GM18868 (cell line): Measurements from ENCODE around the gene EPHA1.
A peak's percentile ranks its signal among the peaks of the same experiment; 100 is the strongest.

Experiments
- ATAC-seq: cut with Tn5 transposase; IDR thresholded peaks from one replicate; pipeline ENCODE4 v1.9.1; 2021; ENCODE audit warnings: mild to moderate bottlenecking, moderate library complexity; ENCODE audit not compliant: unreplicated experiment

The EPHA1 gene

DNA sequence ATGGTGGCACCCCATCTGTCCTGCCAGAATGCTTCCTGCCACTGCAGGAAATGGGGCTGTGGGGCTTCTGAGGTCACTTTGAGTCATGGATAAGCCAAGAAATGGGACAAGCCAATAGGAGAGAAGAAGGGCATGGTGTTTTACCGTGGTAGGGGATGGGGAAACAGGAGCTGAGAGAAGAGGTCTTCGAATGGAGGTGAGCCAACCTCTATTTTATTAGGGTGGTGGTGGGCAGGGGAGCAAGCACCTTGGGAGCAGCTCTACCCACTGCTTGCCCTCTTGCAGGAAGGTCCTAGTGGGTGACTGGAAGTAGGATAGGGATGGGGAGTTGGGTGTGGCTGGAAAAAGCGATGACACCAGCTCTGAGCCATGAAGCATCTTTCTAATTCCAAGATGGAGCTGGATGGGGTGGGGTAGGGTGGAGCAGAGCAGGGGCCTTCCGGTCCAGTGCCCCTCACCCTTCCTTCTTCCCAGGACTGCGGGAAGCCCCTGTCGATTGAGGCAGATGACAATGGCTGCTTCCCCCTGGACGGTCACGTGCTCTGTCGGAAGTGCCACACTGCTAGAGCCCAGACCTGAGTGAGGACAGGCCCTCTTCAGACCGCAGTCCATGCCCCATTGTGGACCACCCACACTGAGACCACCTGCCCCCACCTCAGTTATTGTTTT lies 18.4 kb downstream of the EPHA1 start:
- no peak for ATAC-seq

DNA sequence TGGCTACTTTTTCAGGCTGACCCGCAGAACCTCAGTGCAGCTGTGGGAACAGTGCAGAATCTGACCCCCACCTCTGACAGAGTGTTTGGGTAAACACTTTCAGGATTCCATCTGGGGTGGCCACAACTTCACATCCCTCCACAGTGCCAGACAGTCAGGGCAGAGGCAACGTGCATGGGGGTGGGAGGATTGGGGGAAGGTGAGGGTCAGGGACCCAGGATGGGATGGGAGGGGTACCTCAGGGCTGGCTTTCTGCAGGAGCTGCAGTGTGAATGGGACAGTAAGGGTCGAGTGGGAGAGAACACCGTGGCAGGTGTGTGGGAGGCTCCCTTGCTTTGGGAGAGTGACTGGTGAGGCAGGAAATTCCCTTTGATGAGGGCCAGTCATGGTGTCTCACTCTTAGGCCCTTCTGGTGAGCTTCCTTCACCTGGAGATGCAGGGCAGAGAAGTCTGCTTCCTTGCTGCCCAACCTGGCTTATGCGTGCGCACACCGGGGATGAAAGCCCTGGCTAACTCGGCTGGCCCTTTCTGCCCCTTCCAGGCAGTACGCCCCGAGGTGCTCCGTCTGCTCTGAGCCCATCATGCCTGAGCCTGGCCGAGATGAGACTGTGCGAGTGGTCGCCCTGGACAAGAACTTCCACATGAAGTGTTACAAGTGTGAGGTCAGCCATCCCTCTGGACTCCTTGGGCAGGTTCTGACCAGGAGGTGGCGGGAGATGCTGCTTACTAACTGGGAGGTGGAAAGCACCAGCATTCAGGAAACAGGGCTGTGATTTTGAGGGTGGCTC lies 19.1 kb downstream of the EPHA1 start:
- ATAC-seq = no peak

DNA sequence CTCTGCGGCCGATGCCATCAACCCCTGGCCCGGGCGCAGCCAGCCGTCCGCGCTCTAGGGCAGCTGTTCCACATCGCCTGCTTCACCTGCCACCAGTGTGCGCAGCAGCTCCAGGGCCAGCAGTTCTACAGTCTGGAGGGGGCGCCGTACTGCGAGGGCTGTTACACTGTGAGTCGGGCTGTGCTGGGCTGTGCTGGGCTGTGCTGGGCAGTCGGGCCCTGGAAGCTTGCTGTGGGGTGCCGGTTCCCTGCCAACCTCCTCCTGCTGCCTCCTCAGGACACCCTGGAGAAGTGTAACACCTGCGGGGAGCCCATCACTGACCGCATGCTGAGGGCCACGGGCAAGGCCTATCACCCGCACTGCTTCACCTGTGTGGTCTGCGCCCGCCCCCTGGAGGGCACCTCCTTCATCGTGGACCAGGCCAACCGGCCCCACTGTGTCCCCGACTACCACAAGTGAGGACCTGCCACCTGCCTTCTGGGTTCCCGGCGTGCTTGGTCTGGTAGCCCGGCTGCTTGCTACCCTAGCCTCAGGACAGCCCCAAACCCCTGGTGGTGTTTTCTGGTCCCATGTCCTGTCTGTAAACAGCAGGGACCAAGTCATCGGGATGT lies 20.1 kb downstream of the EPHA1 start:
- ATAC-seq = no peak

DNA sequence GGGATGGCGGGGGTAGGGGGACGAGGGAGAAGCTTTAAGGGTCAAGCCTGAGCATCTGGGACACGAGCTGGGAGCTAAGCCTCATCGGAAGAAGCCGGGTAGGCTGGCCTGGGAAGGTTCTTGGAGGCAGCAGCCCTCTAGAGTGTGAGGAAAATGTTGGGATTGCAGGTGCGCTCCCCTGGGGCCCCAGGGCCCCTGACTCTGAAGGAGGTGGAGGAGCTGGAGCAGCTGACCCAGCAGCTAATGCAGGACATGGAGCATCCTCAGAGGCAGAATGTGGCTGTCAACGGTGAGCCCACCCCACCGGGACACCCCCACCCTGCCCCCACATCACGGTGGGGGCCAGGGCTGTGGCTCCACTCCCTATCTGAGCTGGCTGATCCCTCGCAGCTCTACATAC lies 20.6 kb downstream of the EPHA1 start:
- no peak for ATAC-seq

DNA sequence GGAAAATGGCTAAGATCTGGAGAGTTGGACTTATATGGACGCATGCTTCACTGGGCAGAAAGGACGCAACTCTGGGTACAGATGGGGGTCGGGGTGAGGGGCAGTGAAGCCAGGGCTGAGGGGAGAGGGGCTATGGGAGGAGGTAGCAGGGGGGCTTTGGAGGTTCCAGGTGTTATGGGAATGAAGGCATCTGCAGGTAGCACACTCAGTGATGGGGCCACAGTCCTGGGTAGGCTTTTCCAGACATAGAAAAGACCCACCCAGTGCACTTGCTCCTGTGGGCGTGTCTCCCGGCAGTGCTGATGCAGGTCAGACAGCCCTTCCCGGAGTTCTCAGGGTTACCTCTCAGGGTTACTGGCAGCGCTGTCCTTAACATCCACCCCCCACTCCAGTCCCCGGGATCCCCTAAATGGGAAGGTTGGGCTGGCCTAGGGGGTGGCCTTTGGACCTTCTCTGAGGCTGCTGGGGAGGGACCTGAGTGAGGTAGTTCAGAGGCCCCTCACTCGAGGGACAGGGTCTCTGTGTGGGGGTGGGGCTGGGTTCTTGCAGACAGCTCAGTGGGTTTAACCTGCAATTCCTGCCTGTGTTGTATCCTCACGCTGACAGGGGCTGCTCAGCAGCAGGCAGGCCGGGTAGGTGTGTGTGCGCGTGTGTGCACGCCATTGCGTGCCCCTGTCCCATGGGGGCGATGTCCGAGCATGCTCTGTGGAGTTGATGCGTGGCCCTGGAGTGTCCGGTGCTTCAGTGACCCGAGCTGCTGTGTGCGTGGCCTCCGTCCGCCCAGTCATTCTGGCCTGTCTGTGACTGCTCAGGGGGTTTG lies 21.3 kb downstream of the EPHA1 start:
- no peak for ATAC-seq

DNA sequence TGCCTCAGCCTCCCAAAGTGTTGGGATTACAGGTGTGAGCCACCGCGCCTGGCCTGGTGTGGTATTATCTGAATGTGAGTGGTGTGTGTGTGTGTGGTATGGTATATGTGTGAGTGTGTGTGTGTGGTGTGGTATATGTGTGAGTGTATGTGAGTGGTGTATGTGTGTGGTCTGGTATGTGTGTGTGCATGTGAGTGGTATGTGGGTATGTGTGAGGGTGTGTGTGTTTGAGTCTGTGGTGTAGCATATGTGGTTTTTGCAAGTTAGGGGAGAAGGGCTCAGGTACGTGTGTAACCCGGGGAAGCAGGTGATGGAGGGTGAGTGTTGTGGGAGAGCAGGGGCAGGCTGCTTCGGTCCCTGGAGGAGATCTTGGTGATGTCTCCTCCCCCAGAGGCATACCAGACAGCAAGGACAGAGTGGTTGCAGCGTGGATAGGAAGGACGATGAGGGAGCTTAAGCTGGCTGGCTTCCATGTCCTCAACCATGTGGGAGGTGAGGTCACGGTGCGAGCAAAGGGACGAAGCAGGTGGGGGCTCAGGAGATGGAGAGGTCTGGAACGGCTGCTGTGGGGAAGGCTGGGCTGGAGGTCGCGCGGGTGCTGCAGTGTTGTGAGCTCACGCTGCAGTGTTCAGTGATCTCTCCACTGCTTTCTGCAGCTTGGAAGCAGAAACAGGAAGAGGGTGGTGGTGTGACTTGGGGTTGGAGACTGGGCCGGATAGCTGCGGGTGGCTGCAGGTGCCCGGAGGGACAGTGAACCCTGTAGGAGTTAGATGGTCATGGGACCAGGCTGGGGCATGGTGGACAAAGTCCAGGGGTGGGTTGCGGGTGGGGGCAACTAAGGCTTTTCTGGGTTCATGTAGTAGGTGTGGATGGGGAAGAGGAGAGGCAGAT lies 22.5 kb downstream of the EPHA1 start:
- peak; percentile 55 for ATAC-seq

DNA sequence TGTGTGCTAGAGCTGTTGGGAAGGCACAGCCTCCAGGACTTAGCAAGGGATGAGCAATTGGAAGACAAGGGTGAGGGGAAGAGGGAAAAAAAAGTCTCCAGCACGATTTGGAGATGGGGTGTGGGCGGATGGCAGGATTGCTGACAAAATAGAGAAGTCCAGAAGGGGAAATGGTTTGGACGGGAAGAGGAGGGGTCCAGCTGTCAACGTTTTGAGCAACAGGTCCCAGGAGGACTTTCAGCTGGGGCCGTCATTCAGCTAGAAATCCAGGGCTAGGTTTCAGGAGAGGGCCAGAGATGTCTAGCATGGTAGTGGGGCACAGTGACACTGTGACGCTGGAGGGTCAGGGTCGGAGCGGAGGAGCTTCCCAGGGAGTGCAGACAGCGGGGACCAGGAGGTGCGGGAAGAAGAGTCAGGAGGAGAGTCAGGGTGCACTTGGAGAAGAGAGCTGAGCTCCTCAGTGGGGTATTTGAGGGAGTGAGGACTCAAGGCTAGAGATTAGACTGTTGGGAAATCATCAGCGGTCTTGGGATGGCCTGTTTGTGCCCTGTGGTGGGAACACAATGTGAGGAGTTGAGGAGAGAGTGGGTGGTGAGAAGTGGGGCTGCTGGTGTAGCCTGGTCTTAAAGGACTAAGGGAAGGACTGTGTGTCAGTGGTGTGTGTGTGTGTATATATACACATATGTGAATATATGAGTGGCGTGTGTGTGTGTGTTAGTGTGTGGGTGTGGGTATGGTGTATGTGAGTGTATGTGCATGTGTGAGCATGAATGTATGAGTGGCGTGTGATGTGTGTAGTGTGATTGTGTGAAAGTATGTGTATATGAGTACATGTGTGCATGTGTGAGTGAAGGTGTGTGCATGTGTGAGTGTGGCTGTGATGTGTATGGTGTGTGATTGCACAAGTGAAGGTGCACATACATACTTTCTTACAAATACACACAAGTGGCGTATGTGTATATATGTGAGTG lies 23.7 kb downstream of the EPHA1 start:
- ATAC-seq = no peak

DNA sequence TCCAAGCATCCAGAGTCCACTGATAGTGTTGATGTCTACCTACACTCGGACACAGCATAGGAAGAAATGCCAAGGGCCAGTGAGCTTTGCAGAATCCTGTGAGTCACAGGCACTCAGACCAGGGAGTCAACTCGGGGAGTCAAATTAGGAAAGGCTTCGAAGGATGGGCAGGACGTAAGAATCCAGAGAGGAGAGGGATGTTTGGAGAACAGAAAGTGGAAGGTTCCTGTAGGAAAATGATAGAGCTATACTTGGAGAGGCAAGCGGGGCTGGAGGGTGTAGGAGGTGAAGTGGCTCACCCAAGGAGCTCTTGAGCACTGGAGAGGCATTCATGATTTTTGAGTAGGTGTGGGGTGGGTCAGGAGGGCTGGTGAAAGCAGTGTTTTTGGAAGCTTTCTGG lies 24.5 kb downstream of the EPHA1 start:
- no peak for ATAC-seq

DNA sequence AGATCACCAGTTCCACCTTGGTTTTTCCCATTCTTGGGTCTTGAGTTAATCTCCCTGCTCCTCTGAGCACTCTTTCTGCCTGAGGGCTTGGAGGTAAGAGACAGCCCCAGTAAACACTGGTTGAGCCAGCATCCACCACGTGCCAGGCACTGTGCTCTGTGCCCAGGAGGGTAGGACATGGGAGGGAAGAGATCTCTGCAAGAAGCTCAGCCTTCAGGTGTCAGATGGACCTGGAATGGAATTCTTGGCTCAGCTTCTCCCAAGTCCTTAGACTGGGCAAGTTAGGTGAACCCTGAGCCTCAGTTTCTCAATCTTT lies 25.1 kb downstream of the EPHA1 start:
- ATAC-seq = no peak

DNA sequence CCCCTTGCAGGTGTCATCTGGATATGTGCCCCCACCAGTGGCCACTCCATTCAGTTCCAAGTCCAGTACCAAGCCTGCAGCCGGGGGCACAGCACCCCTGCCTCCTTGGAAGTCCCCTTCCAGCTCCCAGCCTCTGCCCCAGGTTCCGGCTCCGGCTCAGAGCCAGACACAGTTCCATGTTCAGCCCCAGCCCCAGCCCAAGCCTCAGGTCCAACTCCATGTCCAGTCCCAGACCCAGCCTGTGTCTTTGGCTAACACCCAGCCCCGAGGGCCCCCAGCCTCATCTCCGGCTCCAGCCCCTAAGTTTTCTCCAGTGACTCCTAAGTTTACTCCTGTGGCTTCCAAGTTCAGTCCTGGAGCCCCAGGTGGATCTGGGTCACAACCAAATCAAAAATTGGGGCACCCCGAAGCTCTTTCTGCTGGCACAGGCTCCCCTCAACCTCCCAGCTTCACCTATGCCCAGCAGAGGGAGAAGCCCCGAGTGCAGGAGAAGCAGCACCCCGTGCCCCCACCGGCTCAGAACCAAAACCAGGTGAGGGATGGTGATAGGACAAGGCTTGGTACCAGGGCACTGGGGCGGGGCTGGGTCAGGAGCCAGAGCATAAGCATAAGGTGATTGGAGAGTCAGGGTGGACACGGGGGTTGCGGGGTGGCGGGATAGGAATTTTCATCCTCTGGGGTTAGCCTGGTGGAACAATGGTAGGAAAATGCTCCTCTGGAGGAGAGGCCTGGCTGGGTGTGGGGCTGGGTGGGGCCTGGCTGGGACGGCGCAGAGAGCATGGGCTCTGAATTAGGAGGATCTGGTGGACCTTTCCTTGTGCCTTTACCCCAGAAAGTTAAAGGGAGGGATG lies 25.6 kb downstream of the EPHA1 start:
- no peak for ATAC-seq

DNA sequence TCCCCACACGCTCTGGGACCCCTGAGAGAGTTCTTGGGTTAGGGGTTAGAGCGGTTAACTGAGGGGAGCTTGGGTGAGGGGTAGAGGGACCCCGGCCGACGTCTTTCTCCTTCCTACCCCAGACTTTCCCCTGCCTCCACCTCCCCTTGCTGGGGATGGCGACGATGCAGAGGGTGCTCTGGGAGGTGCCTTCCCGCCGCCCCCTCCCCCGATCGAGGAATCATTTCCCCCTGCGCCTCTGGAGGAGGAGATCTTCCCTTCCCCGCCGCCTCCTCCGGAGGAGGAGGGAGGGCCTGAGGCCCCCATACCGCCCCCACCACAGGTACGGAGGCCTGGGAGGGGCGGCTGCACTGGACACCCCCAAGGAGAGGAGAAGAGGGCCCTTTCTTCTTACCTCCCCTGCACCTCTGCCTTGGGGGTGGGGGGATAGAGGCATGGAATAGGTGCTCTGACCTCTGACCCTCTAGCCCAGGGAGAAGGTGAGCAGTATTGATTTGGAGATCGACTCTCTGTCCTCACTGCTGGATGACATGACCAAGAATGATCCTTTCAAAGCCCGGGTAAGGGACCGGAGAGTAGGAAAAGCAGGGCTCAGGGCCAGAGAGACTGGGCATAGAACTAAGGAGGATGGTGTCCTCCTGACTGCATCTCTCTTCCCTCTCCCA lies 26.4 kb downstream of the EPHA1 start:
- ATAC-seq = no peak

DNA sequence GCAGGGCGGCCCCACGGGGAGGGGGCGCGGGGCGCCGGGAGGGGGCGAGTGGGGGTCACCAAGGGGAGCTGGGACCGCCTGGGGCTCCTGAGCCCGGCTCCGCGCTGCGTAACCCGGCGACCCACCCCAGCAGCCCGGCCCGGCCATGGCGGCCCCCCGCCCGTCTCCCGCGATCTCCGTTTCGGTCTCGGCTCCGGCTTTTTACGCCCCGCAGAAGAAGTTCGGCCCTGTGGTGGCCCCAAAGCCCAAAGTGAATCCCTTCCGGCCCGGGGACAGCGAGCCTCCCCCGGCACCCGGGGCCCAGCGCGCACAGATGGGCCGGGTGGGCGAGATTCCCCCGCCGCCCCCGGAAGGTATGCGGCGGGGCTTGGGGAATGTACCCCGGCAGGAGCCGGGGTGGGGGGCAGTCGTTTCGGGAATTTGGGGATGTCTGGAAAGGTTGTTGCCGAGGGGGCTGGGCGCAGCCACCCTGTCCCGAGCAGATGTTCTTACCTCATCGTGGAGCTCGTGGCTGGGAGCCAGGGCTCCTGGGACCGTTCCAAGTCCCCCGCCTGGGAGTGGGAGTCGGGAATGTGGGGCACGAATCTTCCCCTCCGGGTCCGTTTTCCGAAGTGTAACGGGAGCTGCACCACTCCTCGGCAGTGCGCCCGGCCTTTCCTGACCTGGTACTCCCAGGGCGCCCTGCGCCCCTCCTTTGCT lies 27.1 kb downstream of the EPHA1 start:
- peak; percentile 16 for ATAC-seq

DNA sequence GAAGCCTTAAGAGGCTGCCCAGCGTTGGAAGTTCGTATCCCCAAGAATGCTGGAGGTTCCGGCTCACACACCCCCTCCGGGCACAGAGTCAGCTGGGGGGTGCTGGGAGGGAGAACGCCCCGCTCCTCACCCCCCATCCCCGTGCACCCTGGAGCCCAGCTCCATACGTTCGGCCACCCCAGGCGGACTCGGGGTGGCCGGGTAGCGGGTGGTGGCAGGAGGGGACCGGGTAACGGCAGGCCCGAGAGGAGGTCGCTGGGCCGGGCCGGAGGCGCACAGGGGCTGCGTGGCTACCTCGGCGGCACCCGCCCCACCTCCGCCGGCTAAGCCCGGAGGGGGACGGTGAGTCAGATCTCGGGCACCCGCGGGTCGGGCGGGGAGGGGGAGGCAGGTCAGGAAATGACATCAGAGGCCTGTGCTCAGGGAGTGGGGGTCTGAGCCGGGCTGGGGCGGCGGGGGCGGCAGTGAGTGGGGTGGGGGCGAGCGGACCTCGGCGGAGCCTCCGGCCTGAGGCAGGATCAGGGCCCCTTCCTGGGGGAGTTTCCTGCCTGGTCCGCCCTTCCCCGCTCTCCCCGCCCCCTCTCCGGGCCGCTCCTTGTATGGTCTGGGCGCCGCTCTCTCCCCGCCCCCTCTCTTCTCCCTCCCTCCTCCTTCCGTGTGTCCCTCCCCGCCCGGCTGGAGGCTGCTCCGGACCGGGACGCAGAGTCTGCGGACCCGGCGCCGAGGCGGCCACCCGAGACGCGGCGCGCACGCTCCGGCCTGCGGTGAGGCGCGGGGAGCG lies 27.8 kb downstream of the EPHA1 start, which contains the start of gene ZYX:
TSS of gene ZYX (plus strand) at position 700 of the 781 bp plus-strand sequence. CDS start 227 bp downstream, outside the sequence.
- peak; percentile 80 for ATAC-seq

DNA sequence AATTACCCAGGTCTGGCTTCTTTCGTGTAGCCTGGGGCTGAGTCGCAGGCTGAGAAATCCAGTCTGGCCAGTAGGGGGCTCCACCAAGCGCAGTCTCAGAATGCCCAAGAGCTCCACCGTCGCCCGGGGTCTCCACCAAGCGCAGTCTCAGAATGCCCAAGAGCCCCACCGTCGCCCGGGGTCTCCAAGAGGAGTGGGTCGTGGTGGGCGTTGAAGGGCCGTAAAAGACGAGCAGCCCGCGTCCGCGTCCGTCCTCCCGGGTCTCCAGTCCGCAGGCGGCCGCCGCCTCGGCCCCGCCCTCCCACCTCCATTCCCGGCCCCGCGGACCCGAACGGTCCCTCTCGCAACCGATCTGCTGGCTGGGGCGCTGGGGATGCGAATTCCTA lies 28.4 kb downstream of the EPHA1 start:
- ATAC-seq = peak; percentile 52

DNA sequence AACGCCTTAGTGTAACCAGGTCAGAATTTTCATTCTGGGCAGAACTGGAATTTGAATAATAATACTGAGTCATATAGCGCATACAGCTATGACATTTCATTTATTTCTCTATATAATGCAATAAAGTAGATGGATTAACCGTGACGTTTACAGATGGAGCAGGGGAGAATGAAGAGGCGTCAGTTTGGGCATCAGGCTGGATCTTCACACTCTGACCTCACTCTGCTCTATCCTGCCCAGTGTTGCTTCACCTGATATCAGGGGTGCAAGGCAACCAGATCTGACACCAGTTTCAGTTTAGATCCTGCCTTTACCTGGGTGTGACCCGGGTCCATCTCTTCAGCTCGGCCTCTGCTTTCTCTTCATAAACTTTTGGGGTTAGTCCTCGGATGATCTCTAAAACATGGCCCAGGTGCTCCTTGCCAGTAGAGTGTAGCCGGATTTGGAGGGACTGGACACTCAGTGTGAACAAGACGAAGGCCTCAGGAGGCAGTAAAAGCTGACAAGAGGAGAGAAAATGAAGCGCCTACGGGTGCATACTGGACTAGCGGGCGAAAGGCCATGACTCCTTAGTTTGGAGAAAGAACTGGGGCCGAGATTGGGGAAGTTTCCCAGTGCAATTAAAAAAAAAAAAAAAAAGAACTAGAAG lies 28.9 kb downstream of the EPHA1 start:
- ATAC-seq = no peak

DNA sequence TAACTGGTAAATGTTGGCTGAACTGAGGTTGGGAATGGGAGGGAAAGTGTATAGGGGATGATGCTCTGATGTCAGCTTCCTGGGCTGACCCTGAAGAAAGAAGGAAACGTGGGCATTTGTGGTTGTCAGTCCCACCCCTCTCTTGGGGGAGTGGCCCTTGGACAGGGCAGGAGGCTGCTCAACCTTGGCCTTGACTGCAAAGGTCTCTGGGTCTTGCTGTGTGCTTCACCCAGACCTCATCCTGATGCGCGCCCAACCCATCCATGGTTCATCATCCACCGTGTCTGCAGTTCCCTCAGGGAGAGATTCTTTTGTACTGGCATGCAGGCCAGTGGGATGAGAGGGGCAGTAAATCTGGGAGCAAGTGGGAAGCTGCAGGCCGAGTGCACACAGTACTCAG lies 32.3 kb downstream of the EPHA1 start:
- no peak for ATAC-seq
